HG02852 (cell line): ENCODE data around the gene ICE1.
"Not testable (repeated sequence)": the region's sequence is repeated elsewhere in the genome, so short reads cannot be mapped to it uniquely, and the experiment has no call there.

ENCODE experiments used
- ATAC-seq: cut with Tn5 transposase; IDR thresholded peaks from one replicate; pipeline ENCODE4 v1.9.1; 2021; ENCODE audit warnings: mild to moderate bottlenecking, moderate library complexity; ENCODE audit not compliant: unreplicated experiment

The ICE1 gene

GRCh38 chr5:5483880-5484598 is 61.6 kb downstream of the ICE1 start:
- no peak for ATAC-seq

- ATAC-seq: no peak
Observed at GRCh38 chr5:5486122-5486521, 63.6 kb downstream of the ICE1 start.

- no peak for ATAC-seq
Observed at GRCh38 chr5:5487585-5488360, 65.3 kb downstream of the ICE1 start.

GRCh38 chr5:5490774-5491347 is 68.4 kb downstream of the ICE1 start:
- no peak for ATAC-seq

GRCh38 chr5:5492087-5492933 is 69.8 kb downstream of the ICE1 start:
- peak; percentile 51 for ATAC-seq

- not testable (repeated sequence) for ATAC-seq
Observed at GRCh38 chr5:5492934-5493271, 70.4 kb downstream of the ICE1 start.

GRCh38 chr5:5494489-5495402 is 72.3 kb downstream of the ICE1 start:
- ATAC-seq: peak; percentile 79

- no peak for ATAC-seq
Observed at GRCh38 chr5:5497152-5497788, 74.8 kb downstream of the ICE1 start.

- ATAC-seq: no peak
Observed at GRCh38 chr5:5499442-5499841, 77.0 kb downstream of the ICE1 start.

- ATAC-seq: no peak
Observed at GRCh38 chr5:5504325-5504724, 81.8 kb downstream of the ICE1 start.

GRCh38 chr5:5505815-5506214 is 83.3 kb downstream of the ICE1 start:
- peak; percentile 71 for ATAC-seq

- no peak for ATAC-seq
Observed at GRCh38 chr5:5508391-5508790, 85.9 kb downstream of the ICE1 start.

GRCh38 chr5:5511904-5512416 is 89.5 kb downstream of the ICE1 start:
- ATAC-seq: no peak

GRCh38 chr5:5512543-5512942 is 90.1 kb downstream of the ICE1 start:
- no peak for ATAC-seq

GRCh38 chr5:5520622-5521021 is 98.1 kb downstream of the ICE1 start:
- ATAC-seq: not testable (repeated sequence)

GRCh38 chr5:5521029-5521428 is 98.6 kb downstream of the ICE1 start:
- ATAC-seq: no peak

GRCh38 chr5:5521478-5521877 is 99.0 kb downstream of the ICE1 start:
- no peak for ATAC-seq

- no peak for ATAC-seq
Observed at GRCh38 chr5:5522336-5522735, 99.9 kb downstream of the ICE1 start.

- ATAC-seq: peak; percentile 94
Observed at GRCh38 chr5:5523066-5523505, 100.6 kb downstream of the ICE1 start.
